WTC11 (cell line): ENCODE measurements around the gene DGKH. TPM values are rescaled to one million over a fixed set of nuclear protein-coding genes. Genes with fewer than 3 reads are reported as not detected.

Experiments
- ATAC-seq: fragments of 200-7000 bp; cut with Tn5 transposase; 2 replicates; pipeline ENCODE4 v1.10.0; 2021; ENCODE audit warnings: mild to moderate bottlenecking, moderate library complexity
- CTCF ChIA-PET: fragments of 300-600 bp; sonication (Branson Sonifier 250); formaldehyde crosslinking; loops from one replicate; lab custom pipeline; 2021; ENCODE audit warnings: antibody characterized with exemption; lab: Charles Lee
- POLR2A ChIA-PET: fragments of 350-600 bp; sonication (Branson Sonifier 250); formaldehyde crosslinking; loops from one replicate; lab custom pipeline; 2021; ENCODE audit warnings: antibody characterized with exemption; lab: Charles Lee
- DNase-seq: peaks from one replicate; pipeline ENCODE4 v3.0.0; 2021; ENCODE audit warnings: low spot score
- H3K27ac Mint-ChIP-seq: 2 replicates; pipeline ENCODE4 v1.8.0; 2021; ENCODE audit warnings: mixed read lengths
- H3K27me3 Mint-ChIP-seq: 2 replicates; pipeline ENCODE4 v1.8.0; 2021; ENCODE audit warnings: low read depth, mild to moderate bottlenecking, moderate library complexity, mixed read lengths
- H3K36me3 Mint-ChIP-seq: 2 replicates; pipeline ENCODE4 v1.8.0; 2021; ENCODE audit warnings: mixed read lengths
- H3K4me1 Mint-ChIP-seq: 2 replicates; pipeline ENCODE4 v1.8.0; 2022; ENCODE audit warnings: mixed read lengths
- H3K4me3 Mint-ChIP-seq: 2 replicates; pipeline ENCODE4 v1.8.0; 2021; ENCODE audit warnings: mild to moderate bottlenecking, moderate library complexity, mixed read lengths
- H3K9me3 Mint-ChIP-seq: 2 replicates; pipeline ENCODE4 v1.8.0; 2021; ENCODE audit warnings: mixed read lengths
- ATF3 ChIP-seq: sonication (generic); formaldehyde crosslinking; conservative IDR thresholded peaks from 2 replicates; pipeline ENCODE4 v1.8.1; 2022; ENCODE audit warnings: mild to moderate bottlenecking, missing genetic modification reagents
- CBFB ChIP-seq: sonication (generic); formaldehyde crosslinking; IDR thresholded peaks from 2 replicates; pipeline ENCODE4 v1.8.1; 2022; ENCODE audit warnings: mild to moderate bottlenecking, low read depth, missing genetic modification reagents
- ERG ChIP-seq: fragments of 250-450 bp; sonication (Bioruptor Pico); IDR thresholded peaks from 2 replicates; pipeline ENCODE4 v1.8.0; 2021; ENCODE audit warnings: mild to moderate bottlenecking
- FOXJ3 ChIP-seq: sonication (generic); formaldehyde crosslinking; IDR thresholded peaks from 2 replicates; pipeline ENCODE4 v1.9.0; 2021; ENCODE audit warnings: missing genetic modification reagents, mild to moderate bottlenecking, borderline replicate concordance
- FOXP4 ChIP-seq: sonication (generic); formaldehyde crosslinking; IDR thresholded peaks from 2 replicates; pipeline ENCODE4 v1.8.0; 2022; ENCODE audit warnings: mild to moderate bottlenecking, missing genetic modification reagents
- IRF1 ChIP-seq: sonication (generic); formaldehyde crosslinking; IDR thresholded peaks from 2 replicates; pipeline ENCODE4 v1.8.0; 2023; ENCODE audit warnings: missing genetic modification reagents
- MLX ChIP-seq: sonication (generic); formaldehyde crosslinking; IDR thresholded peaks from 2 replicates; pipeline ENCODE4 v1.8.1; 2023; ENCODE audit warnings: mild to moderate bottlenecking, missing genetic modification reagents, moderate library complexity
- NR1H2 ChIP-seq: sonication (generic); formaldehyde crosslinking; IDR thresholded peaks from 2 replicates; pipeline ENCODE4 v1.9.0; 2021; ENCODE audit warnings: mild to moderate bottlenecking, moderate library complexity, missing genetic modification reagents
- NR2C2 ChIP-seq: sonication (generic); formaldehyde crosslinking; IDR thresholded peaks from 2 replicates; pipeline ENCODE4 v1.8.0; 2022; ENCODE audit warnings: mild to moderate bottlenecking, missing genetic modification reagents
- PREB ChIP-seq: sonication (generic); formaldehyde crosslinking; IDR thresholded peaks from 2 replicates; pipeline ENCODE4 v1.8.1; 2022; ENCODE audit warnings: mild to moderate bottlenecking, missing genetic modification reagents, moderate library complexity, borderline replicate concordance
- SMAD4 ChIP-seq: sonication (generic); formaldehyde crosslinking; IDR thresholded peaks from 2 replicates; pipeline ENCODE4 v1.8.0; 2022; ENCODE audit warnings: mild to moderate bottlenecking, missing genetic modification reagents
- SOX15 ChIP-seq: fragments of 250-450 bp; sonication (Bioruptor Pico); IDR thresholded peaks from 2 replicates; pipeline ENCODE4 v1.9.0; 2021; ENCODE audit warnings: mild to moderate bottlenecking
- SP1 ChIP-seq: sonication (generic); formaldehyde crosslinking; conservative IDR thresholded peaks from 2 replicates; pipeline ENCODE4 v1.8.1; 2022; ENCODE audit warnings: missing genetic modification reagents
- ZBTB21 ChIP-seq: sonication (generic); formaldehyde crosslinking; IDR thresholded peaks from 2 replicates; pipeline ENCODE4 v1.8.1; 2023; ENCODE audit warnings: mild to moderate bottlenecking, missing genetic modification reagents, borderline replicate concordance
- ZNF425 ChIP-seq: fragments of 250-450 bp; sonication (Bioruptor Pico); conservative IDR thresholded peaks from 2 replicates; pipeline ENCODE4 v1.9.0; 2021; ENCODE audit warnings: mild to moderate bottlenecking
- ZNF512 ChIP-seq: sonication (generic); formaldehyde crosslinking; IDR thresholded peaks from 2 replicates; pipeline ENCODE4 v1.8.1; 2022; ENCODE audit warnings: missing genetic modification reagents, borderline replicate concordance
- total RNA-seq: library from RNA; stranded (reverse); gene quantifications from 3 replicates; pipeline ENCODE4 v1.2.3, GENCODE V29; 2021

The DGKH gene
- total RNA-seq, 1 experiment from 2014 or later = 7.6 TPM

- no peak for DNase-seq
- CTCF ChIA-PET = interaction anchor here (0.8 to 1.3 kb wide), 2 partner anchors 27 to 438 kb away, joined by 4 to 5 read pairs; no protein-coding TSS in a partner anchor
- Mint-ChIP-seq H3K4me1 (peaks cover 12% of the 10 kb centered on the region), H3K27ac (peak overlapping the region; percentile 31; the same call in 1 of the 2 replicates), H3K9me3 (peaks cover 10% of the 10 kb centered on the region), H3K4me3 (no peak overlapping the region), H3K27me3 (no peaks in the 10 kb centered on the region), H3K36me3 (peaks cover 2% of the 10 kb centered on the region; the same call in 1 of the 2 replicates)
- POLR2A ChIA-PET = no interaction called here
- no peak for ATAC-seq
- no peak for TF ChIP-seq ZNF425
- no peak for TF ChIP-seq PREB (CRISPR knock-in tag)
- TF ChIP-seq ERG (CRISPR knock-in tag) = no peak
- TF ChIP-seq FOXJ3 (CRISPR knock-in tag) = no peak
- TF ChIP-seq CBFB (CRISPR knock-in tag) = no peak
- no peak for TF ChIP-seq SP1
- TF ChIP-seq IRF1 (CRISPR knock-in tag) = no peak
- no peak for TF ChIP-seq ZBTB21 (CRISPR knock-in tag)
- no peak for TF ChIP-seq SMAD4
- no peak for TF ChIP-seq NR2C2 (CRISPR knock-in tag)
- TF ChIP-seq FOXP4 = no peak
- no peak for TF ChIP-seq ATF3 (CRISPR knock-in tag)
- TF ChIP-seq MLX (CRISPR knock-in tag) = no peak
- no peak for TF ChIP-seq ZNF512 (CRISPR knock-in tag)
- no peak for TF ChIP-seq NR1H2 (CRISPR knock-in tag)
- TF ChIP-seq SOX15 (CRISPR knock-in tag) = no peak
Measured at GRCh38 chr13:42106998-42107397, 58.5 kb downstream of the DGKH start.
